Prostate gland (tissue), 2 donors: ENCODE data around the gene A2M. TPM values are rescaled to one million over a fixed set of nuclear protein-coding genes. Genes with fewer than 3 reads are reported as not detected.
A peak's percentile ranks its signal among the peaks of the same experiment; 100 is the strongest.

Experiments used
- DNase-seq: peaks from one replicate; pipeline ENCODE4 v3.0.0-alpha.2; 2019; ENCODE audit warnings: low spot score
- H3K27ac ChIP-seq, 2 donors: fragments of 200-600 bp; sonication (generic); 2 replicates each; pipeline ENCODE4 v1.5.1; 2017 to 2019
- H3K27me3 ChIP-seq: fragments of 200-600 bp; sonication (generic); replicated peaks from 2 replicates; pipeline ENCODE4 v1.5.1; 2019; ENCODE audit not compliant: insufficient read depth
- H3K36me3 ChIP-seq, 2 donors: fragments of 200-600 bp; sonication (generic); 1 replicate in 1 of 2; 2 replicates in 1 of 2; pipeline versions ENCODE4 v1.5.1 to v1.8.1; 2017 to 2019
- H3K4me1 ChIP-seq: fragments of 200-600 bp; sonication (generic); replicated peaks from 2 replicates; pipeline ENCODE4 v1.5.1; 2019
- H3K4me3 ChIP-seq, 2 donors: fragments of 200-600 bp; sonication (generic); 2 replicates each; pipeline ENCODE4 v1.5.1; 2017 to 2019
- H3K9me3 ChIP-seq: fragments of 200-600 bp; sonication (generic); 2 replicates; pipeline ENCODE4 v1.5.1; 2017
- CTCF ChIP-seq, 4 experiments: fragments of 200-600 bp in 2 of 4; fragments of 450-650 bp in 2 of 4; sonication (generic) in 2 of 4; IDR thresholded peaks; 1 replicate in 3 of 4; 2 replicates in 1 of 4; pipeline ENCODE4 v1.5.1; 2016 to 2019; ENCODE audit warnings: antibody characterized with exemption in 4 of 4, mild to moderate bottlenecking in 2 of 4, moderate library complexity in 2 of 4
- POLR2A ChIP-seq: fragments of 450-650 bp; IDR thresholded peaks from one replicate; pipeline ENCODE4 v1.6.1; 2016; ENCODE audit warnings: antibody characterized with exemption, mild to moderate bottlenecking
- POLR2AphosphoS5 ChIP-seq: sonication (generic); formaldehyde crosslinking; IDR thresholded peaks from one replicate; pipeline ENCODE4 v1.6.1; 2017; ENCODE audit warnings: antibody characterized with exemption
- WGBS: methylation state at CpG from one replicate; pipeline ENCODE4 v1.1.5; 2018; 5-methylcytosine and 5-hydroxymethylcytosine counted together
- intact Hi-C: fragments of 100-400 bp; cut with DNase I; formaldehyde crosslinking; loops from one replicate; pipeline ENCODE4 v1.14.2; 2022
- total RNA-seq, 2 donors: library from RNA; depleted of rRNA; stranded (reverse); fragments of >200 nt; gene quantifications; one replicate each; pipeline ENCODE4 v1.1.0, GENCODE V29; 2016

Gene A2M
- total RNA-seq, 2 donors from 2014 or later: 82.6 to 286 TPM

GRCh38 chr12:9113296-9113986 lies 2.3 kb downstream of the A2M start:
- no peaks in the 10 kb centered on the region for H3K9me3 ChIP-seq
- intact Hi-C loops: no loop called here
- H3K27ac ChIP-seq: peak overlapping the region in 1 of 2 donors; percentile 18
- WGBS: 78% methylated on average over 7 of the region's 7 CpGs
- H3K36me3 ChIP-seq: no peaks in the 10 kb centered on the region
- TF ChIP-seq POLR2AphosphoS5: no peak
- TF ChIP-seq POLR2A: no peak
- no peak for TF ChIP-seq CTCF (IDR thresholded peaks at IDR 0.05)
- H3K27me3 ChIP-seq: no peaks in the 10 kb centered on the region
- no peaks in the 10 kb centered on the region for H3K4me1 ChIP-seq
- H3K4me3 ChIP-seq: peak overlapping the region in 1 of 2 donors; percentile 12
- no peak for DNase-seq

- no peak overlapping the region for H3K4me3 ChIP-seq
Measured at GRCh38 chr12:9112076-9112853, 3.5 kb downstream of the A2M start.

GRCh38 chr12:9111525-9111924 lies 4.2 kb downstream of the A2M start:
- H3K27me3 ChIP-seq: no peaks in the 10 kb centered on the region
- intact Hi-C loops: no loop called here
- WGBS: 83% methylated on average over 1 of the region's 1 CpG
- H3K4me1 ChIP-seq: no peaks in the 10 kb centered on the region
- no peaks in the 10 kb centered on the region for H3K9me3 ChIP-seq
- H3K36me3 ChIP-seq: no peaks in the 10 kb centered on the region
- H3K4me3 ChIP-seq: no peak overlapping the region
- no peak overlapping the region for H3K27ac ChIP-seq
- DNase-seq: no peak
- TF ChIP-seq POLR2AphosphoS5 (no peak), POLR2A (no peak), CTCF (IDR thresholded peaks at IDR 0.05) (no peak)

More at GRCh38 chr12:9112076-9112853, 3.5 kb downstream of the A2M start:
- no peaks in the 10 kb centered on the region for H3K9me3 ChIP-seq
- intact Hi-C loops: no loop called here
- 90% methylated on average over 6 of the region's 6 CpGs for WGBS
- no peaks in the 10 kb centered on the region for H3K27me3 ChIP-seq
- no peaks in the 10 kb centered on the region for H3K36me3 ChIP-seq
- no peaks in the 10 kb centered on the region for H3K4me1 ChIP-seq
- no peak overlapping the region for H3K27ac ChIP-seq
- DNase-seq: no peak
- TF ChIP-seq POLR2A: no peak
- TF ChIP-seq POLR2AphosphoS5: no peak
- TF ChIP-seq CTCF (IDR thresholded peaks at IDR 0.05): no peak

- intact Hi-C loops: loop anchor here (5.0 kb wide), 1 partner anchor 43 kb away; no protein-coding TSS in a partner anchor
- Histone ChIP-seq H3K36me3 (no peaks in the 10 kb centered on the region), H3K9me3 (no peaks in the 10 kb centered on the region), H3K27me3 (no peaks in the 10 kb centered on the region), H3K4me3 (no peak overlapping the region), H3K27ac (no peak overlapping the region), H3K4me1 (no peaks in the 10 kb centered on the region)
- DNase-seq: no peak
- TF ChIP-seq CTCF (IDR thresholded peaks at IDR 0.05) (no peak), POLR2A (no peak)
- WGBS: 95% methylated on average over 3 of the region's 3 CpGs
Measured at GRCh38 chr12:9109737-9110491, 5.8 kb downstream of the A2M start.
